Thyroid gland (tissue), 4 donors: Measurements from ENCODE around the gene TTC33.

Experiments used
- CTCF ChIP-seq, 6 experiments: fragments of 200-600 bp in 3 of 6; fragments of 450-650 bp in 3 of 6; sonication (generic) in 3 of 6; IDR thresholded peaks; one replicate each; pipeline ENCODE4 v1.5.1; 2016 to 2019; ENCODE audit warnings: antibody characterized with exemption in 6 of 6, mild to moderate bottlenecking in 2 of 6, inconsistent platforms in 1 of 6, moderate library complexity in 1 of 6
- POLR2A ChIP-seq, 2 donors: fragments of 450-650 bp; IDR thresholded peaks; one replicate each; pipeline ENCODE4 v1.6.1; 2017; ENCODE audit warnings: antibody characterized with exemption in 2 of 2, mild to moderate bottlenecking in 2 of 2, moderate library complexity in 1 of 2

- TF ChIP-seq CTCF (IDR thresholded peaks at IDR 0.05) (no peak), POLR2A (IDR thresholded peaks at IDR 0.05) (no peak)
Observed at GRCh38 chr5:40475561-40475960, 280.2 kb downstream of the TTC33 start.
